Retinal pigment epithelial cell (primary cell): ENCODE measurements around the gene USP24.

Experiments used
- DNase-seq: peaks from one replicate; pipeline ENCODE4 v3.0.0-alpha.2; 2010; ENCODE audit warnings: low read depth
- H3K4me3 ChIP-seq: 2 replicates; pipeline ENCODE4 v1.5.1; 2011; ENCODE audit warnings: mild to moderate bottlenecking, low read length, control low read depth, moderate library complexity
- CTCF ChIP-seq: conservative IDR thresholded peaks from 2 replicates; pipeline ENCODE4 v1.5.1; 2011; ENCODE audit warnings: low read depth, low read length, control low read depth, inconsistent platforms

The USP24 gene

GRCh38 chr1:55049271-55049913 lies 165.8 kb downstream of the USP24 start:
- no peak for DNase-seq
- TF ChIP-seq CTCF, result no peak
- H3K4me3 ChIP-seq, result no peak overlapping the region

- TF ChIP-seq CTCF, result no peak
- DNase-seq, result no peak
- H3K4me3 ChIP-seq, result no peak overlapping the region
Observed at GRCh38 chr1:55048453-55049270, 166.5 kb downstream of the USP24 start.

- no peak for TF ChIP-seq CTCF
- no peak for DNase-seq
- no peak overlapping the region for H3K4me3 ChIP-seq
Observed at GRCh38 chr1:55047611-55048010, 167.6 kb downstream of the USP24 start.

- no peak overlapping the region for H3K4me3 ChIP-seq
- no peak for DNase-seq
- TF ChIP-seq CTCF, result no peak
Observed at GRCh38 chr1:55046871-55047270, 168.3 kb downstream of the USP24 start.

- no peak for TF ChIP-seq CTCF
- H3K4me3 ChIP-seq, result no peak overlapping the region
- no peak for DNase-seq
Observed at GRCh38 chr1:55045430-55045829, 169.7 kb downstream of the USP24 start.

GRCh38 chr1:55044617-55045397 lies 170.4 kb downstream of the USP24 start:
- no peak for DNase-seq
- H3K4me3 ChIP-seq, result no peak overlapping the region
- TF ChIP-seq CTCF, result no peak
